GM10266 (cell line): ENCODE measurements around the gene ZBTB7C.

Experiments
- DNase-seq: peaks from one replicate; pipeline ENCODE4 v3.0.0; 2012; ENCODE audit errors: extremely low spot score
- CTCF ChIP-seq: IDR thresholded peaks from 2 replicates; pipeline ENCODE4 v1.5.1; 2012; ENCODE audit warnings: mild to moderate bottlenecking, low read depth; ENCODE audit not compliant: control insufficient read depth, insufficient read depth; ENCODE audit errors: missing control alignments

ZBTB7C gene

GRCh38 chr18:48183613-48184012 lies 225.6 kb downstream of the ZBTB7C start:
- TF ChIP-seq CTCF: no peak
- DNase-seq: no peak

GRCh38 chr18:48182779-48183178 lies 226.4 kb downstream of the ZBTB7C start:
- TF ChIP-seq CTCF: no peak
- no peak for DNase-seq

GRCh38 chr18:48181857-48182256 lies 227.3 kb downstream of the ZBTB7C start:
- TF ChIP-seq CTCF: no peak
- DNase-seq: no peak

GRCh38 chr18:48181087-48181823 lies 227.9 kb downstream of the ZBTB7C start:
- no peak for TF ChIP-seq CTCF
- DNase-seq: no peak

- no peak for DNase-seq
- no peak for TF ChIP-seq CTCF
Measured at GRCh38 chr18:48179666-48180065, 229.5 kb downstream of the ZBTB7C start.

- DNase-seq: no peak
Measured at GRCh38 chr18:48179001-48179400, 230.2 kb downstream of the ZBTB7C start.

More at GRCh38 chr18:48179001-48179400, 230.2 kb downstream of the ZBTB7C start:
- TF ChIP-seq CTCF: no peak
